Measurements from ENCODE around the gene MARCHF10.

DNA sequence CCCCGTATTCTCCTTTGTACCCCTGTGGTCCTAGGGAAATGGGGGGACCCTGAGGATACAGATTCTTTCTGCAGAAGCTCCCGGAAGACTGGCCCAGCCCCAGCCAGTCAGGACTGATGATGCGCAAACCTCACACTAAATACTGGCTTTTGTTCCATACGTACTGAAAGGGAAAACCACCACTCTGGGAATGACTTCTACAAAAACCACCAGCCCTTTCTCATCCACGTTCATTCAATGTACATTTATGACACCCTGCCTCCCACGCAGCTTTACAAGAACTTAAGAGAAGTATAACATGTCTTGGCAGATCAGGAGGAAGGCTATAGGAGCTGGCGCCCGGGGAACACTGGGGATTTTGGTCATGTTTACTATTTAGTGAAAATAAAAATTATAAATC is 70.6 kb downstream of the MARCHF10 start:
- TF ChIP-seq HDGF (IDR thresholded peaks at IDR 0.05; ENCODE audit: borderline replicate concordance) (no peak), BHLHE40 (IDR thresholded peaks at IDR 0.05; ENCODE audit: borderline replicate concordance) (no peak)
